ENCODE data around the gene MGAT3.

Gene MGAT3

GRCh38 chr22:39452740-39453040 lies 4.1 kb upstream of the MGAT3 start:
- DNase-seq = no peak

DNA sequence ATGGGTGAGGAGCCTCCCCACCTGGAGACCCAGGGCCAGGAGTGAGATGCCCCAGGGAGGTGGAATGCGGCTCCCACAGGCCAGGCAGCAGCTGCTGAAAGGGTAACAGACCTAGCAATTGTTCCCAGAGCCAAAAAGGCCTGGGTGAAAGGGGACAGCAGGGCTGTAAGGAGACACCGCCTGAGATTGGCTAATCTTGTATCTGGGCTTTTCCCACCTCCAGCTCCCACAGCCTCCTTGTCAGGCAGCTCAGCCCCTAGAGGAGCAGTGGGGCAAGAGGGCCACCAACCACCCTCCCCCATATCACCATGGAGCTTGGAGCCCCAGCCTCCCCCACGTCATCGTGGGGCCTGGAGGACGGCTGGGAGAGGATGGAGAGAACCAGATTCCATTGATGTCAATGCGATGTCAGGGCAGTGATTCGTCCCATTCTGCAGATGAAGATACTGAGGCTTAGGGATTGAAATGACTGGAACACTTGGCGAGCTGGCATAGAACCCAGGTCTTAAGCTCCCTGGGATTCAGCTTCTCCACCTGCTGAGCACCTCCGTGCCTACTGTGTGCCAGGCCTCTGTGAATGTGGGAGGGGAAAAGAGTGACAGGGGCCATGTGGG lies 2.9 kb upstream of the MGAT3 start:
- no peak for DNase-seq

DNA sequence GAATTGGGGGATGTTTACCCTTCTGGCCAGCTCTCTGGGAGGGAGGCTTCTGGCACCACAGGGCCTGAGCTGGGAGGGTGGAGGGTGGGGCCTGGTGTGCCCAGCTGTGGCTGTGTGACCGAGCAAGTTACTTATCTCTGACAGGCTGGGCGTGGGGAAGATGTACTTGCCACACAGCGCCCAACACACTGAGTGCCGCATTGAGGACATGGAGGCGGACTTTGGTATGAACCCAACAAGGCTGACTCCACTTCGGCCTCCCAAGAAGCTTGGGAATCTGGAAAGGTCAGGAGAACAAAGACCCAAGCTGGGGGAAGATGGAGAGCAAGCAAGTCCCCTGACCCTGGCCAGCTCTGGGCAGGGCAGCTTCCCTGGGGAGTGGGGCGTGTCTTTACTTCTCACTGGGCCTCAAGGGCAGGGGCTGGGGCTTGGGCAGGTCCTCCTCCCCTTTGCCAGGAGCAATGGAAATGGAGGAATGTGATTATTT lies 2.4 kb upstream of the MGAT3 start:
- DNase-seq = no peak

DNA sequence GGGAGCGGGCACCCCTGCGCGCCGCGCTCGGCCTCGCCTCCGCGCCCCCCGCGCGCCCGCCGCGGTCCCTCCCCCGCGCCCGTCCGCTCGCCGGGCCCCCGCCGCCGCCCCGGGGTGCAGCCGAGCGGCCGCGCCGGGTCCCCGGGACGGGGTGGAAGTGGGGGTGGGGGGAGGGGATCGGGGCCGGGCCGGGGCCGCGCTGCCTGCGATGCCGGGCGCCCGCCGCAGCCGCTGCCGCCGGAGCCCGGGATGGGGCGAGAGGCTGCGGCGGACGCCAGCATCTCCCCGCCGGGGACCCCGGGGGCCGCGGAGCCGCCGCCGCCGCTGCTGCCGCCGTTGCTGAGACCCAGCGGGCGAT lies 365 bp downstream of the MGAT3 start:
- DNase-seq = no peak

GRCh38 chr22:39457556-39458443 lies 988 bp downstream of the MGAT3 start:
- no peak for DNase-seq

GRCh38 chr22:39458444-39459083 lies 1.8 kb downstream of the MGAT3 start:
- no peak for DNase-seq

- no peak for DNase-seq
Measured at GRCh38 chr22:39459681-39460080, 2.9 kb downstream of the MGAT3 start.

- no peak for DNase-seq
Measured at GRCh38 chr22:39462443-39463221, 5.8 kb downstream of the MGAT3 start.

DNA sequence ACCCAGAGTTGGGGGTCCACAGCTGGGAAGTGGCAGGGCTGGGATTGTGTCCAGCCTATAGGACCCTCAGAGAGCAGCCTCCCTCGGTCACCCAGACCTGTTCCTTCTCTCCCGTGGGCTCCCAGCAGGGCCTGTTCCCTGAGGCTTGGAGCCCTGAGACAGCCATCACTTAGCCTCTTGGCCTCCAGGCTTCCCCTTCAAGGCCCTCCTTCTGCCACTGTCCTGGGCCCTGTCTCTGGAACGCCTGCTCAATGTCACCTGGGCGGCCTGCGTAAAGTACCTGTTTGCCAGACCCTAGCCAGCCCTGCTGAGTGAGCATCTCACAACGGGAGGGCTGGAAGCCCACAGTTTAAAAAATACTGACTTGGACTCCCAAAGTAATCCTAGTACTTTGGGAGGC lies 6.5 kb downstream of the MGAT3 start:
- no peak for DNase-seq

- no peak for DNase-seq
Measured at GRCh38 chr22:39463931-39464390, 7.1 kb downstream of the MGAT3 start.

GRCh38 chr22:39466228-39467006 lies 9.6 kb downstream of the MGAT3 start:
- DNase-seq = no peak

GRCh38 chr22:39467390-39467895 lies 10.6 kb downstream of the MGAT3 start:
- no peak for DNase-seq

GRCh38 chr22:39468487-39469325 lies 11.9 kb downstream of the MGAT3 start:
- DNase-seq = no peak

DNA sequence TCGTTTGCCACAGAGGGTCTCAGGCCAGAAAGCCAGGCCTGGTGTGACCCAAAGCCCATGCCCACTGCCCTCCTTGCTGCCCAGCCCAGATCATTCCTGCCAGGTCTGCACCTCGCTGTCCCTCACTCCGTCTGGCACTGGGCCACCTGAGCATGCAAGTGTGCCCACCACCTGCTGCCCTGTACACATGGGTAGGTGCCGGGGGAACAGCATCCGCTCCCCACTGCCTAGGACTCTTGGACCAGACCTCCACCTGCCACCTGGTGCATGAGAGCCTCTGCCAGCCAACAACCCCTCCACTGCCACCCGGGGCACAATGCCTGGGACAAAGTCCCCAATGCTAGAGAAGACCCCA lies 12.5 kb downstream of the MGAT3 start:
- no peak for DNase-seq

DNA sequence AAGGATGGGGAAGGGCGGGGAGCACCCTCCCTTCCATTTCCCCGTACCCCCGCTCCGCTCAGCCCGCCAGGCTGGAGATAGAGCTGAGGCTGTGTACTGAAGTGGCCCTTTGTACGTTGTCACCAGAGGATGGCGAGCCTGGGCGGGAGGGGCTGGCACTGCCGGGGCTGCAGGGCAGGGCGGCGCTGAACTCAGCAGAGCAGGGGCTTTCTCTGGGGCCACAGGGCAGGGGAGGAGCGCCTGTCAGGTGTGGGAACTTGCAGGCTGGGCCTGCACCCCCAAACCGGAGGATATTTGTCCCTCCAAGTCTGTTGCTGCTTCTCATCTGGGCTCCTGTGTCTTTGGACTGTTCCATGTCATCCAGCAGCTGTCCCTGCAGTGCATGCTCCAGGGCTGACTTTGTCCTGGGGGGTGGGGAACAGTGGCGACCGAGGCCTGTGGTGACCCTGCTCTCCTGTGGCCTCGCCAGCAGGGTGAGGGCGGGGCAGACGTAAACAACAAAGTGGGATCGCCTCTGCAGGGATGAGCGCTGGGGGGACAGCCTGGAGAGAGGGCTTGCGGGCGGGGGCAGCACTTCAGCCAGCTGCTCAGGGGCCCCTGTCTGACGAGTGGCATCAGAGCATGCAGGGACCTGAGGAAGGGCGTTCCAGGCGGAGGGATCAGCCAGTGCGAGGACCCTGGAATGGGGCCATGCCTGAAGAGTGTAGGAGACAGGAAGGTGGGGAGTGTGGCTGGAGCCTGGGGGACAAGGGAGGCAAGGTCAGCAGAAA lies 13.1 kb downstream of the MGAT3 start:
- DNase-seq = no peak

DNA sequence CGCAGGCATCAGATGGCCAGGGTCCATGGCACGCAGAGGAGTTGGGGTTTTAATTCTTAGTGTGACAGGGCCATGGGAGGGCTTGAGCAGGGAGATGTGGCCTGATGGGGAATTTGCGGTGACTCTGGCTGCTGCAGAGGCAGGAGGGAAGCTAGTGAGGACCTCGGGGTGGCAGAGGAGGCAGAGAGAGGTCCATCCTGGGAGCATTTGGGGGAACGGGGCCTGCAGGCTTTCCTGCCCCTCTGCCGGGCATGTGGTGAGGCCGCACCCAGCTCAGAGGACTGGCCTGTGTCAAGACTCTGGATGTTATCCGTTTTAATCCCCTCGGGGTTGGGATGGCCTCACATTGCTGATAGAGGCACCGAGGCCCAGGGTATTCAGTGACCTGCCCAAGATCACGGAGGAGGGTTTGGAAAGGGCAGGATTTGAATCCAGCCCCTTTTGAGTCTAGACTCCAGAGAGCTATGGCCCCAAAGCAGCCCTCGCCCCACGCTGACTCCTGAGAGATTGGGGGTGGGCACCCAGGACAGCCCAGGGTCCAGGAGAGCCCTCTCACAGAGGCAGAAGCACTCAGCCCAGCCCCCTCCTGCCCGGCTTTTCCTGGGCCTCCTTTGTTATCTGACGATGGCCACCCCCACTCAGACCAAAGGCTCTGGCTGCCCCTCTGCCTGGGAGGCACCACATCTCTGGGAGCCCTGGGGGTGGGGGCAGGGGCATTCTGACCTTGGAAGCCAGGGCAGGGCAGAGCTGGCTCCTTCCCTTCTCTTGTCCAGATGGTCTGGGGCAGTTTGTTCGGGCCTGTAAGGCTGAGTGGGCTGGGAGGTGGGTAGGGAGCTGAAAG lies 13.9 kb downstream of the MGAT3 start:
- no peak for DNase-seq

DNA sequence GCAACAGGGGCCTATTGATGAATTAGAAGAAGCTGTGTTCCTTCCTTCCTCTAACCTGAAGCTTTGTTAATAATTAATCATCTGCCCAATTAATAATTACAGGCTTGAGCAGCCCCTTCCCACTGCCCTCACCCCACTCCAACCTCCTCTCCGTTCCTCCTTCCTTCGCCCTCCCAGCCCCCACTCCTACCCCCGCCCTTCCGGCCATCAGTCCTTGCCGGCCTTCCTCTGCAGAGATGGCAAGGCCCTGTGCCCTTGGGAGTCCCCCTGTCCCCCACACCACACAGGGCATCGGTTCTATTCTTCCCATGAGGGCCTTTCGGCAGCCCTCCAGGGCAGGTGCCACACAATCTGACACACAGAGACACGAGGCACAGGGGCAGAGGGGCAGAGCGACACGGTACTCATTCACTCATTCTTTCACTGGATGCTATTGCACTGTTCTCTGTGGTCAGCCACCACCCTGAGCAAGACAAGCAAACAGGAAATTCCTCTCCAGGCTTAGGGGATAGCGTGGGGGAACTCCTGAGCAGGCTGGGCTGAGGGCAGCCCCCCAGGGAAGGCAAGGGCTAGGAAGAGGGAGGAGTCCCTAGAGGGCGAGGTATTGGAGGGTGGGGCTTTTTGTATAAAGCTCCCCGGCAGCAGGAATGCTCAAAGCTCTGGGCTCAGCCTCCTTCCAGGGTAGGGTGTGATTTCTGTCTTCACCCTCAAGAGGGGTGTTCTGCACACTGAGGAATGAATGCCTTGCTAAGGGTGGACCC lies 14.7 kb downstream of the MGAT3 start:
- peak in 1 of 5 experiments; percentile 42 for DNase-seq

All from T-helper 2 cell (primary cell).